RWPE2 (cell line): ENCODE measurements around the gene LY6G6F.

Experiments
- ATAC-seq: fragments of 200-7000 bp; cut with Tn5 transposase; 3 replicates; pipeline ENCODE4 v1.9.1; 2021; ENCODE audit warnings: low read depth
- DNase-seq: peaks from one replicate; pipeline ENCODE4 v3.0.0-alpha.2; 2020; ENCODE audit warnings: low spot score
- H3K27ac ChIP-seq: fragments of 450-650 bp; 2 replicates; pipeline ENCODE4 v1.5.1; 2017; ENCODE audit warnings: mild to moderate bottlenecking; ENCODE audit not compliant: poor library complexity, severe bottlenecking
- H3K27me3 ChIP-seq: fragments of 250-450 bp; sonication (Bioruptor Pico); 2 replicates; pipeline ENCODE4 v1.5.1; 2021; ENCODE audit warnings: mild to moderate bottlenecking, moderate library complexity; ENCODE audit not compliant: insufficient read depth, poor library complexity, severe bottlenecking
- H3K36me3 ChIP-seq: fragments of 250-450 bp; sonication (Bioruptor Pico); 2 replicates; pipeline ENCODE4 v1.5.1; 2020; ENCODE audit warnings: low read depth, mild to moderate bottlenecking, moderate library complexity
- H3K4me1 ChIP-seq: fragments of 250-450 bp; sonication (Bioruptor Pico); 2 replicates; pipeline ENCODE4 v1.5.1; 2021; ENCODE audit warnings: mild to moderate bottlenecking, moderate library complexity; ENCODE audit not compliant: insufficient read depth, poor library complexity, severe bottlenecking
- H3K4me3 ChIP-seq: fragments of 250-450 bp; sonication (Bioruptor Pico); 2 replicates; pipeline ENCODE4 v1.5.1; 2021; ENCODE audit warnings: mild to moderate bottlenecking, moderate library complexity; ENCODE audit not compliant: severe bottlenecking
- H3K9me3 ChIP-seq: fragments of 250-450 bp; sonication (Bioruptor Pico); 2 replicates; pipeline ENCODE4 v1.5.1; 2021; ENCODE audit warnings: mild to moderate bottlenecking, moderate library complexity; ENCODE audit not compliant: severe bottlenecking
- CTCF ChIP-seq: fragments of 450-650 bp; IDR thresholded peaks from one replicate; pipeline ENCODE4 v1.5.1; 2017; ENCODE audit warnings: mild to moderate bottlenecking, moderate library complexity; ENCODE audit not compliant: poor library complexity, severe bottlenecking

The LY6G6F gene

DNA sequence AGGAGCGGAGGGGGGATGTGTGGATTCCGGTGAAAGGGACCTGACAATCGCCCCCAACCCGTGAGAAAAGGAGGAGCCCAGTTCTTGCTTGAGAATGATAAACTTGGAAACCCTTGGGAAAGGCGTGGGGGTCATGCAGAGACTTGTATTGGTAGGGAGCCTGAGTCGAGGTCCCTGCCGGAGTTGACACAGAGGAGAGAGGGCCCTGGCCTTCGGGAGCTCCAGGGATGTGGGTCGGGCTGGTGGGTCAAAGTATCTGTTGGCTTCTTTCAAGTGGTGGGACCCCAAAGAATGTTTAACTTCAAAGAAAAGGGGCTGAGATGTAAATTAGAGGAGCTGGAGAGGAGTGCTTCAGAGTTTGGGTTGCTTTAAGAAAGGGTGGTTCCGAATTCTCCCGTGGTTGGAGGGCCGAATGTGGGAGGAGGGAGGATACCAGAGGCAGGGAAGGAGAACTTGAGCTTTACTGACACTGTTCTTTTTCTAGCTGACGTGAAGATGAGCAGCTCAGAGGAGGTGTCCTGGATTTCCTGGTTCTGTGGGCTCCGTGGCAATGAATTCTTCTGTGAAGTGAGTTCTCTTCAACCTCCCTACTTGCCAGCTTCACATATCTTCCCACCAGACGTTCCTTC lies 40.2 kb upstream of the LY6G6F start:
- peaks cover 59% of the 10 kb centered on the region for H3K36me3 ChIP-seq
- H3K27me3 ChIP-seq: no peaks in the 10 kb centered on the region
- H3K4me3 ChIP-seq: peak overlapping the region; percentile 77
- no peak for ATAC-seq
- no peaks in the 10 kb centered on the region for H3K9me3 ChIP-seq
- TF ChIP-seq CTCF: no peak
- peaks cover 13% of the 10 kb centered on the region for H3K4me1 ChIP-seq
- peak overlapping the region; percentile 90 for H3K27ac ChIP-seq
- no peak for DNase-seq

- Histone ChIP-seq H3K9me3 (no peaks in the 10 kb centered on the region), H3K4me3 (no peak within 1 kb of the TSS), H3K36me3 (peaks cover 61% of the 10 kb centered on the region), H3K27me3 (no peaks in the 10 kb centered on the region), H3K4me1 (no peaks in the 10 kb centered on the region), H3K27ac (no peak within 1 kb of the TSS)
- TF ChIP-seq CTCF: no peak
- ATAC-seq (no peak), DNase-seq (no peak)
These were observed 37.0 kb upstream of the LY6G6F start, which contains the start of gene LY6G5B for GRCh38 chr6:31669676-31670075. TSS of gene LY6G5B (plus strand) at chr6:31669976. CDS start at chr6:31670951, 975 bp downstream.

- TF ChIP-seq CTCF: no peak
These were observed 30.3 kb upstream of the LY6G6F start for GRCh38 chr6:31676322-31676903.

DNA sequence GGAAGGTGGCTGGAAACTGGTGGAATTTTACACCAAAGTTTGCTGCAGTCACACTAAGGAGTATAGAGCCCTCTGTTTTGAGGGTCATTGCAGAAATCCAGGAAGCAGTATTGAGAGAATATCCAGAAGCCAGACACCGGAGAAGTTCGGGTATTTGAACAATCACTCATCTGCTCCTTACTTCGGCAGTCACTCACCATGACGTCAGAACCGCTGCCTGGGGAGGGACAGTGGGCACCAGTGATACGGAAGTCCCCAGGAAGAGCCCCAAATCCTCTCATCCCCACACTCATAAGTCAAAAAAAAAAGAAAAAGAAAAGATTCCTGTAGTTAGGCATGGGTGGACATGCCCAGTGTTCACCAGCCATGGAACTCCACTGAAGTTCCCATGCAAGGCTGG lies 29.8 kb upstream of the LY6G6F start:
- no peak for DNase-seq
- H3K9me3 ChIP-seq: no peaks in the 10 kb centered on the region
- peaks cover 9% of the 10 kb centered on the region for H3K36me3 ChIP-seq
- TF ChIP-seq CTCF: no peak
- no peak overlapping the region for H3K4me3 ChIP-seq
- H3K27ac ChIP-seq: no peak overlapping the region
- ATAC-seq: no peak
- no peaks in the 10 kb centered on the region for H3K4me1 ChIP-seq
- no peaks in the 10 kb centered on the region for H3K27me3 ChIP-seq

More at GRCh38 chr6:31676322-31676903, 30.3 kb upstream of the LY6G6F start:
- no peaks in the 10 kb centered on the region for H3K9me3 ChIP-seq
- no peaks in the 10 kb centered on the region for H3K4me1 ChIP-seq
- H3K27me3 ChIP-seq: no peaks in the 10 kb centered on the region
- no peak overlapping the region for H3K4me3 ChIP-seq
- DNase-seq (no peak), ATAC-seq (no peak)
- peaks cover 14% of the 10 kb centered on the region for H3K36me3 ChIP-seq
- H3K27ac ChIP-seq: no peak overlapping the region

DNA sequence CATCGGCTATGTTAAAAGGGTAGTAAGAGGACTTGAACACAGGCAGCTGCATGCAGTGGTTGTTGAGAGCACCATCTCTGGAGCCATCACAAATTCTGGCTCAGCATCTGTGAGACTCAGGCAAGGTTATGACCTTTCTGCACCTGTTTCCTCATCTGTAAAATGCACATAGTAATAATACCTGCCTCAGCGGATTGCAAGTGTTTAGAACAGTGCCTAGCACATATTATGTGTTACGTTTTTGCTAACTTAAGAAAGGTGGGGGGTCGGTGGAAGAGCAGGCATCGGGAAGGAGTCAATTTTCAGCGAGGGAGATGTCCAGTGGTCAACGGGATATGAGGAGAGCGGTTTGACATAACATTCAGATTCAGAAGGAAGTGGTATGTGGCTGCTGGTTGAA lies 28.7 kb upstream of the LY6G6F start:
- Histone ChIP-seq H3K27ac (no peak overlapping the region), H3K4me3 (no peak overlapping the region), H3K27me3 (no peaks in the 10 kb centered on the region), H3K9me3 (no peaks in the 10 kb centered on the region), H3K36me3 (no peaks in the 10 kb centered on the region; the same call in 1 of the 2 replicates), H3K4me1 (no peaks in the 10 kb centered on the region)
- ATAC-seq (no peak), DNase-seq (no peak)
- TF ChIP-seq CTCF: no peak
